Pancreas (tissue), 10 donors: Measurements from ENCODE around the gene WARS2. TPM values are rescaled to one million over a fixed set of nuclear protein-coding genes. Genes with fewer than 3 reads are reported as not detected.
"Not testable (repeated sequence)": the region's sequence is repeated elsewhere in the genome, so short reads cannot be mapped to it uniquely, and the experiment has no call there.

Experiments used
- ATAC-seq, 4 donors: fragments of 200-7000 bp; cut with Tn5 transposase; one replicate each; pipeline versions ENCODE4 v1.8.0 to v1.9.1; 2020; ENCODE audit warnings: mild to moderate bottlenecking in 4 of 4, moderate library complexity in 4 of 4
- DNase-seq, 6 donors: peaks; one replicate each; pipeline ENCODE4 v3.0.0-alpha.2; 2020
- FAIRE-seq: peaks from 2 replicates; lab custom pipeline; 2012; peaks lifted over from hg19 to GRCh38; lab: Jason Lieb, UNC
- H3K27ac ChIP-seq, 4 donors: fragments of 200-600 bp; sonication (generic); 1 replicate in 3 of 4; 2 replicates in 1 of 4; pipeline versions ENCODE4 v1.5.0 to v1.8.0; 2020
- H3K27me3 ChIP-seq, 4 donors: fragments of 200-600 bp; one replicate each; pipeline ENCODE4 v1.8.0; 2021
- H3K36me3 ChIP-seq, 3 donors: fragments of 200-600 bp; sonication (generic) in 1 of 3; one replicate each; pipeline versions ENCODE4 v1.5.0 to v1.8.0; 2020 to 2021
- H3K4me1 ChIP-seq, 3 donors: fragments of 200-600 bp; one replicate each; pipeline ENCODE4 v1.8.0; 2021
- H3K4me3 ChIP-seq, 4 donors: fragments of 200-600 bp; sonication (generic) in 2 of 4; one replicate each; pipeline versions ENCODE4 v1.5.0 to v1.8.0; 2020 to 2021
- H3K9me3 ChIP-seq, 4 donors: fragments of 200-600 bp; one replicate each; pipeline ENCODE4 v1.8.0; 2021
- WGBS, 2 donors: extraction: QIAGEN DNeasy Blood & Tissue Kit; methylation state at CpG; one replicate each; pipeline ENCODE4 v1.1.7; 2013; 5-methylcytosine and 5-hydroxymethylcytosine counted together
- intact Hi-C, 3 donors: fragments of 100-400 bp; cut with DNase I; formaldehyde crosslinking; loops; one replicate each; pipeline versions ENCODE4 v1.11.1 to v1.14.2; 2022
- polyA plus RNA-seq, 2 donors: library from polyadenylated mRNA; stranded (reverse); fragments of 200-250 nt; gene quantifications; one replicate each; pipeline ENCODE4 v1.2.3, GENCODE V29; 2013
- total RNA-seq, 6 donors: library from RNA; stranded (reverse); fragmentation: NEBNext Ultra II Directional in 4 of 6; extraction: Animal tissue kit (Norgen Biotek cat#: 25700) in 4 of 6; gene quantifications; one replicate each; pipeline versions ENCODE4 v1.2.1 to v1.2.4, GENCODE V29; 2021 to 2023
- TF ChIP-seq, protein P1 (sequence below), 4 donors: fragments of 200-600 bp; sonication (generic) in 3 of 4; IDR thresholded peaks; one replicate each; pipeline versions ENCODE4 v1.5.0 to v1.8.0; 2021; ENCODE audit warnings: antibody characterized with exemption in 4 of 4
- donor health status: healthy with polysubstance abuse.
- donor health status: DM: no; HTN: no; CAD: no; lungs with moderate emphysema.
- donor health status: DM: no; HTN: no; CAD: no.
- donor health status: control.
- donor health status: control.
- donor health status: Bipolar disorder and iron deficiency.
- donor health status: DM: yes; HTN: yes; CAD: no.
- donor health status: DM: no; HTN: no; CAD: no.
- donor health status: DM: no; HTN: no; CAD: no.
- donor health status: DM: yes; HTN: yes; CAD: no.

WARS2 gene
- total and polyA plus RNA-seq, 8 donors = 3.4 to 14.0 (median 9.4) TPM

DNA sequence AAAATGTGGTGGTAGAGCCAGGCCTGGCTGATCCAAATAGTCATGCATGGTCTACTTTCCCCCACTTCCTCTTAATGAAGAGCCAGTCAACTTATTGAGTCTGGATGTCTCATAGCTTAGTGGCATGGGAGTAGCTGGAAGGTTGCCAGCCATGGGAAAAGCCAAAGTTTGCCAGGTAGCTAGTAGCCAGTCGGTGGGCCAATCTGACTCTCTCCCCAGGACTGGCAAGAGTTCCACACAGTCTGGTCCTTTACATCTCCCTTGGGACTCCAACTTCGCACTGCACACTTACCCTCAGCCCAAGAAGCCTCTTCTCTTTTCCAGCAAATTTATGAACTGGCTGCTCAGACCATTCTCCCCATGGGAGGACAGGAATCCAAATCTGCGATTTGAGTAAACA is 8.3 kb downstream of the WARS2 start:
- ATAC-seq (no peak), FAIRE-seq (no peak), DNase-seq (no peak)
- Histone ChIP-seq H3K36me3 (no peaks in the 10 kb centered on the region), H3K4me1 (peaks cover 0 to 5% (median 0%) of the 10 kb centered on the region in 3 donors), H3K9me3 (no peaks in the 10 kb centered on the region), H3K4me3 (no peak overlapping the region), H3K27ac (no peak overlapping the region), H3K27me3 (no peaks in the 10 kb centered on the region)
- intact Hi-C loops = no loop called here
- TF ChIP-seq, protein P1, sequence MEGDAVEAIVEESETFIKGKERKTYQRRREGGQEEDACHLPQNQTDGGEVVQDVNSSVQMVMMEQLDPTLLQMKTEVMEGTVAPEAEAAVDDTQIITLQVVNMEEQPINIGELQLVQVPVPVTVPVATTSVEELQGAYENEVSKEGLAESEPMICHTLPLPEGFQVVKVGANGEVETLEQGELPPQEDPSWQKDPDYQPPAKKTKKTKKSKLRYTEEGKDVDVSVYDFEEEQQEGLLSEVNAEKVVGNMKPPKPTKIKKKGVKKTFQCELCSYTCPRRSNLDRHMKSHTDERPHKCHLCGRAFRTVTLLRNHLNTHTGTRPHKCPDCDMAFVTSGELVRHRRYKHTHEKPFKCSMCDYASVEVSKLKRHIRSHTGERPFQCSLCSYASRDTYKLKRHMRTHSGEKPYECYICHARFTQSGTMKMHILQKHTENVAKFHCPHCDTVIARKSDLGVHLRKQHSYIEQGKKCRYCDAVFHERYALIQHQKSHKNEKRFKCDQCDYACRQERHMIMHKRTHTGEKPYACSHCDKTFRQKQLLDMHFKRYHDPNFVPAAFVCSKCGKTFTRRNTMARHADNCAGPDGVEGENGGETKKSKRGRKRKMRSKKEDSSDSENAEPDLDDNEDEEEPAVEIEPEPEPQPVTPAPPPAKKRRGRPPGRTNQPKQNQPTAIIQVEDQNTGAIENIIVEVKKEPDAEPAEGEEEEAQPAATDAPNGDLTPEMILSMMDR (IDR thresholded peaks at IDR 0.05) = no peak
- 87% methylated on average over 3 of the region's 3 CpGs for WGBS, 2 donors

DNA sequence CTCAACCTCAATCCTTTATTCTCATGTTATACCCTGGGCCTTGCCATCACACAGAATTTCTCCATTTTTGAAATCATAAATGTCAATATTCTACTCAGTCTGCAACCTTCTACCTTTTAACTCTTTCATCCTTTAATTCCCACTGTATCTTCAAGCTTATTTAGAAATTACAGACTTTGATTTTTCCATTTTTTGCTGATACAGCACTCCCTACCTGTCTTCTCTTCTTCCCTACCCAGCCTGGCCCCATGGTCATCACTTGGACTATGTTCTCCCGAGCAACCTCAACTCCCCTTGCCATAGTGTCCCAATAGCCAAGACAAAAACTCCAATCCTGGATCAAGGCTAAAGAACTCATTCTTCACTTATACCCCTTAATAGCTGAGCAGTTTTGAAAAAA is 14.6 kb downstream of the WARS2 start:
- WGBS, 2 donors = 96 to 100% methylated on average over 1 of the region's 1 CpG
- no peak overlapping the region for H3K27ac ChIP-seq
- H3K27me3 ChIP-seq = no peaks in the 10 kb centered on the region
- FAIRE-seq (no peak), ATAC-seq (no peak), DNase-seq (no peak)
- intact Hi-C loops = no loop called here
- TF ChIP-seq, protein P1 (IDR thresholded peaks at IDR 0.05) = no peak
- no peak overlapping the region for H3K4me3 ChIP-seq
- H3K36me3 ChIP-seq = no peaks in the 10 kb centered on the region
- H3K4me1 ChIP-seq = no peaks in the 10 kb centered on the region
- no peaks in the 10 kb centered on the region for H3K9me3 ChIP-seq

DNA sequence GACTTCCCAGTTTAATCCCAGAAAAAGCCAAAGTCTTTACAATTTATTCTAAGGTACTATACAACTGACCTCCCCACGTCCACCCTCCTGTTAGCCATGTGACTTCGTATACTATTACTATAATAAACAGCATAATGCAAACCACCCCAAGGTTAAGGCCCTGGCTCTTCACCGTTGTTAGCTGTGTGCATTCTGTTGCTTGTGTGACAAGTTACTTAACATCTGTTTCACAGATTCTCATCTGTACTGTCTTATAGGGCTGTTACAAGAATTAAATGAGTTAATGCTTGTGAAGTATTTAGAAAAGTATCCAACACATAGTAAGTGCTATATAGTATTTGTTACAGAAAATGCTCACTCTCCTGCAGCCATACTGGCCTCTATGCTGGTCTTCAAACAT is 15.7 kb downstream of the WARS2 start:
- WGBS, 2 donors = 84 to 91% methylated on average over 3 of the region's 3 CpGs
- Histone ChIP-seq H3K27me3 (no peaks in the 10 kb centered on the region), H3K9me3 (no peaks in the 10 kb centered on the region), H3K4me3 (no peak overlapping the region), H3K4me1 (no peaks in the 10 kb centered on the region), H3K27ac (no peak overlapping the region), H3K36me3 (no peaks in the 10 kb centered on the region)
- intact Hi-C loops = no loop called here
- no peak for FAIRE-seq
- no peak for DNase-seq
- TF ChIP-seq, protein P1 (IDR thresholded peaks at IDR 0.05) = no peak
- ATAC-seq = no peak

DNA sequence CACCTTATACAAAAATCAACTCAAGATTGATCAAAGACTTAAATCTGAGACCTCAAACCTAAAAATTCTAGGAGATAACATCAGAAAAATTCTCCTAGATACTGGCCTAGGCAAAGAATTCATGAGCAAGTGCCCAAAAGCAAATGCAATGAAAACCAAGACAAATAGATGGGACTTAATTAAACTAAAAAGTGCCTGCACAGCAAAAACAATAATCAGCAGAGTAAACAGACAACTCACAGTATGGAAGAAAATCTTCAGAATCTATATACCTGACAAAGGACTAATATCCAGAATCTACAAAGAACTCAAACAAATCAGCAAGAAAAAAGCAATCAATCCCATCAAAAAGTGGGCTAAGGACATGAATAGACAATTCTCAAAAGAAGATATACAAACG is 18.6 kb downstream of the WARS2 start:
- H3K4me1 ChIP-seq, FAIRE-seq, H3K36me3 ChIP-seq, DNase-seq, intact Hi-C loops, H3K27me3 ChIP-seq, ATAC-seq, H3K27ac ChIP-seq, H3K4me3 ChIP-seq, H3K9me3 ChIP-seq: not testable (repeated sequence)
- WGBS, 2 donors = 67 to 80% methylated on average over 1 of the region's 1 CpG

DNA sequence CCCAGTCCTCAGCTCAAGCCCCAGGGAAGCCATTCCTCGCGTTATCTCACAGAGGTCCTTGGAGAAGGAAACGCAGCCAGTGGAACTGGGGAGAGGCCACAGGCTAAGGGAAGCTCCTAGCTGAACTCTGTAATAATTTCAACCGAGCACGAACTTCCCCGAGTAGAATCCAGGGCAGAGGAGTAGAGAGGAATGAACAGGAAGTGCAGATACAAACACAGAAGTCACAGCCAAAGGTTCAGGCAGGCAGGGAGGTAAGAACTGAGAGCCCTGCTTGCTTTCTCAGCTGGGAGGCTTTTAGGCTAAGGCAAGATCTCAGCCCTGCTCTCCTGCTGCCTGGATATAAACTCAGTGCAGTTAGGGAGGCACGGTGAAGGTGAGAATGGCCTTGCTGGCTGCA is 23.7 kb downstream of the WARS2 start:
- Histone ChIP-seq H3K27me3 (no peaks in the 10 kb centered on the region), H3K27ac (no peak overlapping the region), H3K4me3 (no peak overlapping the region), H3K36me3 (no peaks in the 10 kb centered on the region), H3K9me3 (no peaks in the 10 kb centered on the region), H3K4me1 (no peaks in the 10 kb centered on the region)
- DNase-seq (no peak), FAIRE-seq (no peak), ATAC-seq (peak in 1 of 4 donors; percentile 11)
- WGBS, 2 donors = 70 to 86% methylated on average over 7 of the region's 7 CpGs
- intact Hi-C loops = no loop called here
- TF ChIP-seq, protein P1 (IDR thresholded peaks at IDR 0.05) = no peak
